HepG2 (cell line): ENCODE measurements around the gene SLC27A1. TPM values are rescaled to one million over a fixed set of nuclear protein-coding genes. Genes with fewer than 3 reads are reported as not detected.
A peak's percentile ranks its signal among the peaks of the same experiment; 100 is the strongest.

ENCODE experiments used
- GLI4 ChIP-seq: sonication (generic); formaldehyde crosslinking; IDR thresholded peaks from 2 replicates; pipeline ENCODE4 v1.5.1; 2020; ENCODE audit warnings: missing genetic modification reagents, mild to moderate bottlenecking, moderate library complexity, borderline replicate concordance
- GTF3A ChIP-seq: sonication (generic); formaldehyde crosslinking; conservative IDR thresholded peaks from 2 replicates; pipeline ENCODE4 v1.4.0; 2020; ENCODE audit warnings: mild to moderate bottlenecking, missing genetic modification reagents
- HNRNPLL ChIP-seq: fragments of 200-400 bp; formaldehyde crosslinking; IDR thresholded peaks from 2 replicates; pipeline ENCODE4 v1.6.1; 2017; ENCODE audit warnings: mild to moderate bottlenecking, low read depth, low read length; ENCODE audit not compliant: poor library complexity, severe bottlenecking
- MIXL1 ChIP-seq: IDR thresholded peaks from 2 replicates; pipeline ENCODE4 v1.6.1; 2016
- MXI1 ChIP-seq: IDR thresholded peaks from 3 replicates; pipeline ENCODE4 v1.6.1; 2012; ENCODE audit warnings: low read depth, low read length, inconsistent platforms, borderline replicate concordance
- SP2 ChIP-seq: sonication (generic); formaldehyde crosslinking; IDR thresholded peaks from 2 replicates; pipeline ENCODE4 v1.5.1; 2020; ENCODE audit warnings: mild to moderate bottlenecking, missing genetic modification reagents
- TBX2 ChIP-seq: sonication (generic); formaldehyde crosslinking; IDR thresholded peaks from 2 replicates; pipeline ENCODE4 v1.5.0; 2020; ENCODE audit warnings: missing genetic modification reagents, mild to moderate bottlenecking, borderline replicate concordance
- ZBTB43 ChIP-seq: sonication (generic); formaldehyde crosslinking; conservative IDR thresholded peaks from 2 replicates; pipeline ENCODE4 v1.4.0; 2020; ENCODE audit warnings: missing genetic modification reagents
- ZNF281 ChIP-seq: sonication (generic); formaldehyde crosslinking; IDR thresholded peaks from 2 replicates; pipeline ENCODE4 v1.4.0; 2020; ENCODE audit warnings: missing genetic modification reagents, borderline replicate concordance
- ZNF543 ChIP-seq: sonication (generic); formaldehyde crosslinking; IDR thresholded peaks from 2 replicates; pipeline ENCODE4 v1.4.0; 2020; ENCODE audit warnings: mild to moderate bottlenecking, missing genetic modification reagents
- polyA plus RNA-seq, 8 experiments: library from polyadenylated mRNA; depleted of rRNA in 3 of 8; stranded (reverse) in 7 of 8; unstranded in 1 of 8; fragments of >200 nt; fragmentation: Illumina TruSeq in 4 of 8; extraction: Trizol in 4 of 8; gene quantifications; 2 replicates each; pipeline versions ENCODE4 v1.2.1 to v1.2.3, GENCODE V29; 2011 to 2016; ENCODE audit warnings: low read depth in 4 of 8, missing spikeins in 1 of 8, mixed read lengths in 1 of 8; ENCODE audit not compliant: insufficient read depth in 1 of 8
- total RNA-seq, 5 experiments: library from RNA; depleted of rRNA; stranded (reverse); fragments of >200 nt; fragmentation: Illumina TruSeq; extraction: Trizol; gene quantifications; 2 replicates each; pipeline ENCODE4 v1.2.3, GENCODE V29; 2016; ENCODE audit warnings: low read depth in 1 of 5
- TF ChIP-seq, protein P1 (sequence below): sonication (generic); formaldehyde crosslinking; IDR thresholded peaks from 2 replicates; pipeline ENCODE4 v1.8.0; 2023; ENCODE audit warnings: mild to moderate bottlenecking, missing genetic modification reagents
- TF ChIP-seq, protein P2 (sequence below): sonication (generic); formaldehyde crosslinking; IDR thresholded peaks from 2 replicates; pipeline ENCODE4 v1.4.0; 2020; ENCODE audit warnings: missing genetic modification reagents
- TF ChIP-seq, protein P3 (sequence below): sonication (generic); formaldehyde crosslinking; IDR thresholded peaks from 2 replicates; pipeline ENCODE4 v1.8.0; 2022; ENCODE audit warnings: mild to moderate bottlenecking, missing genetic modification reagents
- TF ChIP-seq, protein P4 (sequence below): sonication (generic); formaldehyde crosslinking; IDR thresholded peaks from 2 replicates; pipeline ENCODE4 v1.8.1; 2022; ENCODE audit warnings: mild to moderate bottlenecking, missing genetic modification reagents

Gene SLC27A1
- total and polyA plus RNA-seq, 2 of the 13 experiments (the other 11 are each of a cell fraction or from before 2014, with no cell fraction given): 4.1 to 8.8 TPM

DNA sequence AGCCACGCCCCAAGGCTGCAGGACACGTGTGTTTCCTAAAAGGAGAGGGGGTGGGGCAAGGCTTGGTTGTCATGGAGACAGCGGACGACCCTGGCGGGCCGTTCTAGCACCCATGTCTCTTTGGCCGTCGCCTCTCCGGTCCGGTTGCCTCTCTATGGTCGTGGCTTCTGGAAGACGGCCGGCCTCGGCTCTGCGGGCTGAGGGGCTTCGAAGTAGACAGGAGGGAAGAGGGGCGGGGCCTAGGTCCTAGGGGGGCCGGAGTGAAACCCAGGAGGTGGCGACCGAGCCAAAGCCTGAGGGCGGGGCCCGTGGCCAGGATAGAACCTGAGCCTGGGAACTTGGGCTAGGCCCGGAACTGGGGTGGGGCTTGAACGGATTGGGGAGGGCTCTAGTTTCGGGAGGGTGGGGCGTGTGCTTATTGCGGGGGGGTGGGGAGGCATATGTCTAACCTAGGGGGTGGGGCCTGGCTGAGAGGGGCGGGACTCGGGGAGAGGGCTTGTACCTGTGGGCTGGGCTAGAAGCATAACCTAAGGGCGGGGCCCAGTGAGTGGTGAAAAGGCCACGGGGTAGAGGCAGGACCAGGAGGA is 750 bp upstream of the SLC27A1 start (continued):
- TF ChIP-seq MXI1 (peak; percentile 95), SP2 (no peak), GTF3A (no peak), ZNF281 (CRISPR knock-in tag) (peak; percentile 80), MIXL1 (CRISPR knock-in tag) (no peak), TBX2 (CRISPR knock-in tag) (peak; percentile 1; the same call in 1 of the 2 replicates), HNRNPLL (peak; percentile 34), ZBTB43 (CRISPR knock-in tag) (no peak), GLI4 (CRISPR knock-in tag) (no peak), ZNF543 (CRISPR knock-in tag) (no peak)
- TF ChIP-seq, protein P1, sequence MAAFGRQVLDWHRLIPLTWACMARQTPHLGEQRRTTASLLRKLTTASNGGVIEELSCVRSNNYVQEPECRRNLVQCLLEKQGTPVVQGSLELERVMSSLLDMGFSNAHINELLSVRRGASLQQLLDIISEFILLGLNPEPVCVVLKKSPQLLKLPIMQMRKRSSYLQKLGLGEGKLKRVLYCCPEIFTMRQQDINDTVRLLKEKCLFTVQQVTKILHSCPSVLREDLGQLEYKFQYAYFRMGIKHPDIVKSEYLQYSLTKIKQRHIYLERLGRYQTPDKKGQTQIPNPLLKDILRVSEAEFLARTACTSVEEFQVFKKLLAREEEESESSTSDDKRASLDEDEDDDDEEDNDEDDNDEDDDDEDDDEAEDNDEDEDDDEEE (CRISPR knock-in tag): no peak
- TF ChIP-seq, protein P2, sequence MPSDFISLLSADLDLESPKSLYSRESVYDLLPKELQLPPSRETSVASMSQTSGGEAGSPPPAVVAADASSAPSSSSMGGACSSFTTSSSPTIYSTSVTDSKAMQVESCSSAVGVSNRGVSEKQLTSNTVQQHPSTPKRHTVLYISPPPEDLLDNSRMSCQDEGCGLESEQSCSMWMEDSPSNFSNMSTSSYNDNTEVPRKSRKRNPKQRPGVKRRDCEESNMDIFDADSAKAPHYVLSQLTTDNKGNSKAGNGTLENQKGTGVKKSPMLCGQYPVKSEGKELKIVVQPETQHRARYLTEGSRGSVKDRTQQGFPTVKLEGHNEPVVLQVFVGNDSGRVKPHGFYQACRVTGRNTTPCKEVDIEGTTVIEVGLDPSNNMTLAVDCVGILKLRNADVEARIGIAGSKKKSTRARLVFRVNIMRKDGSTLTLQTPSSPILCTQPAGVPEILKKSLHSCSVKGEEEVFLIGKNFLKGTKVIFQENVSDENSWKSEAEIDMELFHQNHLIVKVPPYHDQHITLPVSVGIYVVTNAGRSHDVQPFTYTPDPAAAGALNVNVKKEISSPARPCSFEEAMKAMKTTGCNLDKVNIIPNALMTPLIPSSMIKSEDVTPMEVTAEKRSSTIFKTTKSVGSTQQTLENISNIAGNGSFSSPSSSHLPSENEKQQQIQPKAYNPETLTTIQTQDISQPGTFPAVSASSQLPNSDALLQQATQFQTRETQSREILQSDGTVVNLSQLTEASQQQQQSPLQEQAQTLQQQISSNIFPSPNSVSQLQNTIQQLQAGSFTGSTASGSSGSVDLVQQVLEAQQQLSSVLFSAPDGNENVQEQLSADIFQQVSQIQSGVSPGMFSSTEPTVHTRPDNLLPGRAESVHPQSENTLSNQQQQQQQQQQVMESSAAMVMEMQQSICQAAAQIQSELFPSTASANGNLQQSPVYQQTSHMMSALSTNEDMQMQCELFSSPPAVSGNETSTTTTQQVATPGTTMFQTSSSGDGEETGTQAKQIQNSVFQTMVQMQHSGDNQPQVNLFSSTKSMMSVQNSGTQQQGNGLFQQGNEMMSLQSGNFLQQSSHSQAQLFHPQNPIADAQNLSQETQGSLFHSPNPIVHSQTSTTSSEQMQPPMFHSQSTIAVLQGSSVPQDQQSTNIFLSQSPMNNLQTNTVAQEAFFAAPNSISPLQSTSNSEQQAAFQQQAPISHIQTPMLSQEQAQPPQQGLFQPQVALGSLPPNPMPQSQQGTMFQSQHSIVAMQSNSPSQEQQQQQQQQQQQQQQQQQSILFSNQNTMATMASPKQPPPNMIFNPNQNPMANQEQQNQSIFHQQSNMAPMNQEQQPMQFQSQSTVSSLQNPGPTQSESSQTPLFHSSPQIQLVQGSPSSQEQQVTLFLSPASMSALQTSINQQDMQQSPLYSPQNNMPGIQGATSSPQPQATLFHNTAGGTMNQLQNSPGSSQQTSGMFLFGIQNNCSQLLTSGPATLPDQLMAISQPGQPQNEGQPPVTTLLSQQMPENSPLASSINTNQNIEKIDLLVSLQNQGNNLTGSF (CRISPR knock-in tag): no peak
- TF ChIP-seq, protein P3, sequence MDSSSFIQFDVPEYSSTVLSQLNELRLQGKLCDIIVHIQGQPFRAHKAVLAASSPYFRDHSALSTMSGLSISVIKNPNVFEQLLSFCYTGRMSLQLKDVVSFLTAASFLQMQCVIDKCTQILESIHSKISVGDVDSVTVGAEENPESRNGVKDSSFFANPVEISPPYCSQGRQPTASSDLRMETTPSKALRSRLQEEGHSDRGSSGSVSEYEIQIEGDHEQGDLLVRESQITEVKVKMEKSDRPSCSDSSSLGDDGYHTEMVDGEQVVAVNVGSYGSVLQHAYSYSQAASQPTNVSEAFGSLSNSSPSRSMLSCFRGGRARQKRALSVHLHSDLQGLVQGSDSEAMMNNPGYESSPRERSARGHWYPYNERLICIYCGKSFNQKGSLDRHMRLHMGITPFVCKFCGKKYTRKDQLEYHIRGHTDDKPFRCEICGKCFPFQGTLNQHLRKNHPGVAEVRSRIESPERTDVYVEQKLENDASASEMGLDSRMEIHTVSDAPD (CRISPR knock-in tag): no peak
- TF ChIP-seq, protein P4, sequence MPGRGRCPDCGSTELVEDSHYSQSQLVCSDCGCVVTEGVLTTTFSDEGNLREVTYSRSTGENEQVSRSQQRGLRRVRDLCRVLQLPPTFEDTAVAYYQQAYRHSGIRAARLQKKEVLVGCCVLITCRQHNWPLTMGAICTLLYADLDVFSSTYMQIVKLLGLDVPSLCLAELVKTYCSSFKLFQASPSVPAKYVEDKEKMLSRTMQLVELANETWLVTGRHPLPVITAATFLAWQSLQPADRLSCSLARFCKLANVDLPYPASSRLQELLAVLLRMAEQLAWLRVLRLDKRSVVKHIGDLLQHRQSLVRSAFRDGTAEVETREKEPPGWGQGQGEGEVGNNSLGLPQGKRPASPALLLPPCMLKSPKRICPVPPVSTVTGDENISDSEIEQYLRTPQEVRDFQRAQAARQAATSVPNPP (CRISPR knock-in tag): no peak
